KOPT-K1 (cell line): ENCODE data around the gene TARS2.

Source experiments
- H3K27ac ChIP-seq: fragments of 200-600 bp; sonication (generic); 2 replicates; pipeline ENCODE4 v1.5.1; 2016; ENCODE audit warnings: antibody characterized with exemption, mild to moderate bottlenecking, low read depth, low read length; ENCODE audit not compliant: poor library complexity, severe bottlenecking
- H3K36me3 ChIP-seq: fragments of 200-600 bp; sonication (generic); 2 replicates; pipeline ENCODE4 v1.5.1; 2017; ENCODE audit warnings: antibody characterized with exemption, mild to moderate bottlenecking, low read length, moderate library complexity; ENCODE audit not compliant: insufficient read depth
- H3K9me3 ChIP-seq: fragments of 200-600 bp; sonication (generic); 2 replicates; pipeline ENCODE4 v1.5.1; 2017; ENCODE audit warnings: antibody characterized with exemption, low read length, mild to moderate bottlenecking; ENCODE audit not compliant: insufficient read depth, poor library complexity, severe bottlenecking

The TARS2 gene

GRCh38 chr1:150555198-150555970, 68.2 kb downstream of the TARS2 start:
- Histone ChIP-seq H3K36me3 (no peaks in the 10 kb centered on the region), H3K9me3 (no peaks in the 10 kb centered on the region), H3K27ac (no peak overlapping the region)

GRCh38 chr1:150555971-150556865, 69.0 kb downstream of the TARS2 start:
- no peak overlapping the region for H3K27ac ChIP-seq
- H3K9me3 ChIP-seq = no peaks in the 10 kb centered on the region
- H3K36me3 ChIP-seq = no peaks in the 10 kb centered on the region

GRCh38 chr1:150557065-150557600, 69.9 kb downstream of the TARS2 start:
- Histone ChIP-seq H3K9me3 (no peaks in the 10 kb centered on the region), H3K27ac (no peak overlapping the region), H3K36me3 (no peaks in the 10 kb centered on the region)
